GM23338 (cell line): ENCODE results near the gene ATP8A2. TPM values are rescaled to one million over a fixed set of nuclear protein-coding genes. Genes with fewer than 3 reads are reported as not detected.

Experiments used
- CREB1 ChIP-seq: fragments of 250-450 bp; sonication (Bioruptor Pico); IDR thresholded peaks from 2 replicates; pipeline ENCODE4 v1.5.0; 2020; ENCODE audit warnings: low read depth, mild to moderate bottlenecking, moderate library complexity
- EZH2 ChIP-seq: fragments of 200-600 bp; sonication (generic); IDR thresholded peaks from one replicate; pipeline ENCODE4 v1.8.0; 2017; ENCODE audit warnings: antibody characterized with exemption, mild to moderate bottlenecking, low read depth; ENCODE audit not compliant: unreplicated experiment
- EZH2phosphoT487 ChIP-seq: fragments of 200-600 bp; sonication (generic); IDR thresholded peaks from one replicate; pipeline ENCODE4 v1.8.1; 2018; ENCODE audit warnings: antibody characterized with exemption; ENCODE audit not compliant: unreplicated experiment
- NANOG ChIP-seq: IDR thresholded peaks from 2 replicates; pipeline ENCODE4 v1.6.1; 2016; ENCODE audit warnings: antibody characterized with exemption, borderline replicate concordance
- POLR2AphosphoS5 ChIP-seq: IDR thresholded peaks from 2 replicates; pipeline ENCODE4 v1.6.1; 2016; ENCODE audit warnings: antibody characterized with exemption, low read depth
- REST ChIP-seq: IDR thresholded peaks from one replicate; pipeline ENCODE4 v1.6.1; 2018; ENCODE audit warnings: antibody characterized with exemption; ENCODE audit not compliant: unreplicated experiment
- STAT1 ChIP-seq: IDR thresholded peaks from one replicate; pipeline ENCODE4 v1.6.1; 2016; ENCODE audit warnings: antibody characterized with exemption; ENCODE audit not compliant: unreplicated experiment
- ZNF462 ChIP-seq: fragments of 250-450 bp; sonication (Bioruptor Pico); IDR thresholded peaks from 2 replicates; pipeline ENCODE4 v1.5.0; 2020; ENCODE audit warnings: mild to moderate bottlenecking, moderate library complexity
- polyA plus RNA-seq: library from polyadenylated mRNA; unstranded; fragments of >200 nt; fragmentation: Nextera tagmentation; extraction: Ambion mirVana; gene quantifications from 2 replicates; pipeline ENCODE4 v1.2.1, GENCODE V29; 2016
- total RNA-seq: library from RNA; depleted of rRNA; stranded (reverse); fragments of >200 nt; shearing (Covaris generic); gene quantifications from 2 replicates; pipeline ENCODE4 v1.2.3, GENCODE V29; 2014

Gene ATP8A2
- total and polyA plus RNA-seq, 2 experiments from 2014 or later: 5.7 to 8.8 TPM

- TF ChIP-seq ZNF462 (CRISPR knock-in tag) (no peak), STAT1 (no peak), REST (no peak), EZH2 (no peak), POLR2AphosphoS5 (no peak), NANOG (no peak), CREB1 (no peak), EZH2phosphoT487 (no peak)
Observed at GRCh38 chr13:25843692-25844091, 471.9 kb downstream of the ATP8A2 start (continued).
